HL-60/S4 (cell line): ENCODE data around the gene RASA2.
"Not testable (repeated sequence)": the region's sequence is repeated elsewhere in the genome, so short reads cannot be mapped to it uniquely, and the experiment has no call there.

ENCODE experiments used
- in situ Hi-C: fragments of 300-500 bp; cut with MboI; formaldehyde crosslinking; loops from 2 replicates; pipeline ENCODE4 v1.14.3; 2022; ENCODE audit warnings: low sequenced_read_pairs

Gene RASA2

DNA sequence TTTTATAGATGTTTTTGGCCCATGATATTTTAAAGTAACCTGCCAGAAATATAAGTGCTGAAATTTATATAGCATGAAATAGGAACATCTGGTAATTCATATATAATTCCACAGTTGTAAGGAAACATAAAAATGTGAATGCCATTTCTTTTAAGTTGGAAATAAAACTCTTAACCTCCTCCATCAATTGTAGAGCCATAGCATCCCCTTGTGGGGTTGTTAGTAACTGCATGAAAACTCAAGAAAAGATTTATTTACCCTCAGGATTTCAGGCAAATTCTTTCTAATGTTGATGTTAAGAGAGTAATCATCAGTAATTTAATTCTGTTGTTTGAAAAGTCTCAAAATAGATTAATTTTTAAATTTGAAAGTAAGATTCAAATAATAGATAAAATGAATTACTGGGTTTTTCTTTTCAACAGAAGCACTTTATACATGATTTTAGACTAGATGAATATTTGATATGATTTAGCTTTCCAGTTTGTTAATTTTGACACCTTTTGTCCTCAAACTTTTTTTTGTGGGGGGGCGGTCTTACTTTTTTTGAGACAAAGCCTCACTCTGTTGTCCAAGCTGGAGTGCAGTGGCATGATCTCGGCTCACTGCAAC lies 74.7 kb downstream of the RASA2 start:
- in situ Hi-C loops = loop anchor here (25.0 kb wide), 1 partner anchor 249 kb away; no protein-coding TSS in a partner anchor

DNA sequence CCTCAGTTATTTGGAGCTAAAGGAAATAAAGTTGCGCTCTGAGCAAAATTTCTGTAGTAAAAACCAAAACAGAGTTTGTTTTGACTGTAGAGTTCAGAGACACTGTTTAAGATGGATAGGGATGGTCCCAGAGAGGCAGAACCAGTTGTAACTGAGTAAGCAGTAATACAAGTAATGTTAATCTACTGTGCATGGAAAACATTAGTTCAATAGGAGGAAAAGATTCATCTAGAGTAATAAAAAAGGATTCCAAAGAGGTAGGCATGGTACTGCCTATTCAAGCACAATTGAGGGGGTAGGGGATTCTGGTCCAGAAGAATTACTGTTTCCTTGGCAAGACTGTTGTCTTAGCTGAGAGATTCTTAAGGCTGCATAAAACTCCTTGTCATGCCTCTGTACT lies 77.4 kb downstream of the RASA2 start:
- in situ Hi-C loops = loop anchor here (25.0 kb wide), 1 partner anchor 252 kb away; no protein-coding TSS in a partner anchor

DNA sequence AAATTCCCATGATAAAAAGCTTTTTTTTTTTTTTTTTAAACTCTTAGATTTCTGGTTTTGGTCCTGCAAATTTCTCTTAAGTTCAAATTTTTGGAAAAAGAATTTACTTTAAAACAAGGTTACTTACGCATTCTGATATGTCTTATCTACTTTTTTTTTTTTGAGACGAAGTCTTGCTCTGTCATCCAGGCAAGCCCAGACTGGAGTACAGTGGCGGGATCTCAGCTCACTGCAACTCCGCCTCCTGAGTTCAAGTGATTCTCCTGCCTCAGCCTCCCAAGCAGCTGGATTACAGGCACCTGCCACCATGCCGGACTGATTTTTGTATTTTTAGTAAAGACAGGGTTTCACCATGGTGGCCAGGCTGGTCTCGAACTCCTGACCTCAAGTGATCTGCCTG lies 83.2 kb downstream of the RASA2 start:
- in situ Hi-C loops = loop anchor here (25.0 kb wide), 1 partner anchor 258 kb away; no protein-coding TSS in a partner anchor

DNA sequence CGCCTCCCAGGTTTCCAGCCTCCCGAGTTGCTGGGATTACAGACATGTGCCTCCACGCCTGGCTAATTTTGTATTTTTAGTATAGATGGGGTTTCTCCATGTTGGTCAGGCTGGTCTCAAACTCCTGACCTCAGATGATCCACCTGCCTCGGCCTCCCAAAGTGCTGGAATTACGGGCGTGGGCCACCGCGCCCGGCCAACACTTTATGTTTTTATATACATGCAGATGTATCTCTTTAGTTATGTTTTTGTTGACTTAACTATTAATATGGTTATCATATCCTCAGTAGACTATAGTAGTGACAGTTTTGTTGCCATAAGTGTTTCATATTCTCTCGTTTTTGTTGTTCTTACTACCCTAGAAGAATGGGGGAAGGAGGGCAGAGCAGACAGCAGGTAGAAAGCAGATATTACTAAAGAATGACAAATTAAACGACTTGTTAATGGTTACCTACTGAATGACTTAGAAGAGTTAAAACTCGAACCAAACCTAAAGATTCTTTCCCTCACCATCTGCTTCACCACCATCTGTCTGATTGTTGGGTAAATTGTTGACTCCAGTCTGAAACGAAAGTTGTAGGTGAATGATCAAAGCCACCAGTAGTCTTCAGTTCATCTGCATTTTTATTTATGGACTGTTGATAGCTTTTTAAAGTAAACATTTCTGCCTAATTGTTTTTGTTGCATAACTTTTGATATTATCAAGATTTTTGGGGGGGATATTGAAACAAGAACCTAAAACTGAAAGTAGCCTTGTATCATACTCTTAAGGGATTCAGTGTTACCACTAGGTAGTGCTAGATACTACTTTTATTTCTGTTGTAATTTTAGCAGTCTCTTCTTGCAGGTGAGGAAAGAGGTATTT lies 89.3 kb downstream of the RASA2 start:
- in situ Hi-C loops = no loop called here

DNA sequence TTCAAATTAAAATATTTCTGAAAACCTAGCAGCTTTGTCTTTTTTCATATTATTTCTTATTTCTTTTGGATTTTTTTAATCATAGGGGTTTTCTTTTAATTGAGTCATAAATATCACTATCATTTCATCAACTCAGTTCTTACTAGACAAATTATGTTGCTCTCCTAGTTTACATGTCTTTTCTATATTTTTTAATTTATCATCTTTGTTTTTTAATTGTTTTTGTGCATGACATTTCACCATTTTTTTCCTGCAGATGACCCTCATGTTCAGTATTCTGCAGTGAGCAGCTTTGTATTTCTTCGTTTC lies 89.9 kb downstream of the RASA2 start:
- in situ Hi-C loops = no loop called here

DNA sequence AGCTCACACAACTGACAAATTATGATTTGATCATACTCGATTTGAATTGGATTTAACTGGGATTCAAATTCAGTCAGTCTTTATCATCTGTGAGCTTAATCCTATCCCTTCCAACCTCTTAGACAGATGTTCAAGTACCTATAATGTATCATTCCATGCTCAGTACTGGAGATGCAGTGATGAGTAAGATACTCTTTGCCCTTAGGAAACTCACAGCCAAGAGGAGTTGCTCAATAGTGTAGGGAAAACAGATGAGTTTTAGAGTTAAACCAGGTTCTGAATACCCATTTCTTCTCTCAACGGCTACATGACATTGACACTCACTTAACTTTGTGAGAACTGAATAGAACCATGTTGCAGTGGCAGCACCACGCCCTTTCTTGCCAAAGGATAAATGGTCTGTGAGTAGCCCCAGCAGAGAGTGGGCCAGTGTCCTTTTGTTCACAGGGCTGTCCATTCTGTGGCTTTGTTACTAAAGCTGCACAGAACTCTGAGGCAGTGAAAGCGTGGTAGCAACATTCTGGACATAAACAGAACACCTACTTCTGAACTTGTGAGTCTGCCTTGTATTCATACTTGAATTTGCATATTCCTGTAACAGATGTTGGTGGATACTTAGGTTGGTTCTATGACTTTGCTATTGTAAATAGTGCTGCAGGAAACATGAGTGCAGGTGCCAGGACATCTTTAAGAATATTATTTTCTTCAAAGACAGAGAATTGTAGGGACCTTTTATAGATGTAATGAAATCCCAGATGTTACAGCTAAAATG lies 91.6 kb downstream of the RASA2 start:
- in situ Hi-C loops = no loop called here

DNA sequence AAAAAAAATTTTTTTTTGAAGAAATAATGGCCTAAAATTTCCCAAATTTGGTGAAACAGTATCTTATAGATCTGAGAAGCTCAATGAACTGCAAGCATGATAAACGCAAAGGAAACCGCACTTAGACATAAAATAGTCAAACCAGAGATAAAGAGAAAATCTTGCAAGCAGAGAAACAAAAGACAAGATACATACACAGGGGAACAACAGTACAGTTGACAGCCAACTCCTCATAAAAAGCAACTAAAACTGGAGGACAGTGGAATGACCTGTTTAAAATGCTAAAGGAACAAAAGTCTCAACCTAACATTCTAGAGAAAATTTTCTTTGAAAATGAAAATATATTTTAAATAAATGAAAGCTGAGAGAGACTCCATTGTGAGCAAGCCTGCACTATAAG lies 107.5 kb downstream of the RASA2 start:
- in situ Hi-C loops = no loop called here

DNA sequence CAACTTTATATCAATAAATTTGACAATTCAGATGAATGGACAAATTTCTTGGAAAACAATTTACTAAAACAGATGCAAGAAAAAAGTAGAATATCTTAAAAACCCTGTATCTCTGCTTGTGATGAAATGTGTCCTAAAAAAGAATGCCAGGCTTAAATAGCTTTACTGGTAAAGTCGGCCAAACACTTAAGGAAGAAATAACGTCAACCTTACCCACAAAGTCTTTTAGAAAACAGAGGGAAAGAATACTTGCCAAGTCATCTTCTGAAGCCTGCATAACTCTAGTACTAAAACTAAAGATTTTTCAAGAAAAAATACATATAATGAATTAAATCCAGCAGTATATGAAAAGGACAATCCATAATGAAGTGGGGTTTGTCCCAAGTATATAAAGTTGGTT lies 111.1 kb downstream of the RASA2 start:
- in situ Hi-C loops = no loop called here

DNA sequence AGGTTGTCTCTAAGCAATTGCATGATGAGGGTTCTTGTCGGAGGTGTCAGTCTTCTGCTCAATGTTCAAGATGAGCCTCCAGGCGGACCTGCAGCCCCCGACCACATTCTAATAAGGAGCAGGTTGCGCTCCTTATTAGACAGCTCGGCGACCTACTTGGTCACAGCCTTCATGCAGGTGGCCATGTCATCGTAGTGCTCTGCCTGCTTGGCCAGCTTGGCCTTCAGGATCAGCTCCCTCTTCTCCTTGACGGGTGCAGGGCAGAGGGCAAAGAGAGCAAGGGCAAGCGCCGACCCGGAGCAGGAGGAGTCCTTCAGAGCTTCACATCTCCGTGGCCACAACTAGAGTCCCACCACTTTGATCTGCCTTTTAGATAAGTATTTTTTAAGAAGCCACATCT lies 113.5 kb downstream of the RASA2 start:
- in situ Hi-C loops = no loop called here

DNA sequence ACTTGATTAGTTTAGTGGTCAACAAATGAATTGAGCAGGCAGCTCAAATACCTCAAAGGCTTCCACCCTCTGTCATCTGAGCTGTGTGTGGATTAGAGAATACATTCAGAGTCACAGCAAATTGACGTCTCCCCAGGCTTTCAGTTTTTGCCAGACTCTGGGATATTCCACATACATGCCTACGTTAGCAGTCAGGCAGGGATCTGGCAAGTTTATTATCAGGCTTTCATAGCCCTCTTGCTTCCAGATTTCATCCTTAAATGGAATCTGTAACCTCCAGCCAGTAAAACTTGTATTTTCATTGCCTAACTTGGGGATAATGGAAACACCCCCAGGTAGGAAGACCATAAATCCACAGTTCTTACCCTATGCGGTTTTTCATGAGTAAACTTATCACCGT lies 115.9 kb downstream of the RASA2 start:
- in situ Hi-C loops = no loop called here

DNA sequence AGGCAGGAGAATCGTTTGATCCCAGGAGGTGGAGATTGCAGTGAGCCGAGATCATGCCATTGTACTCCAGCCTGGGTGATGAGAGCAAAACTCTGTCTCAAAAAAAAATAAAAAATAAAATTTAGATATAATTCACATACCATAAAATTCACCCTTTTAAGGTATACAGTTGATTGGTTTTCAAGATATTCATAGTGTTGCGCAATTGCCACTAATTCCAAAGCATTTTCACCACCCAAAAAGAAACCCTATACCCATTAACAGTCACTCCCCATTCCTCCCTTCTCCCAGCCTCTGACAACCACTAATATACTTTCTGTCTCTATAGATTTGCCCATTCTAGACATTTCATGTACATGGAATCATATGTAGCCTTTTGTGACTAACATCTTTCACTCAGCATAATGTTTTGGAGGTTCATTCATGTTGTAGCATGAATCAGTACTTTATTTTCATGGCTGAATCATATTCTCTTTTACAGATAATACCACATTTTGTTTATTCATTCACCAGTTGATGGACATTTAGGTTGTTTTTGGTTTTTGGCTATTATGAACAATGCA lies 116.7 kb downstream of the RASA2 start:
- in situ Hi-C loops = no loop called here

DNA sequence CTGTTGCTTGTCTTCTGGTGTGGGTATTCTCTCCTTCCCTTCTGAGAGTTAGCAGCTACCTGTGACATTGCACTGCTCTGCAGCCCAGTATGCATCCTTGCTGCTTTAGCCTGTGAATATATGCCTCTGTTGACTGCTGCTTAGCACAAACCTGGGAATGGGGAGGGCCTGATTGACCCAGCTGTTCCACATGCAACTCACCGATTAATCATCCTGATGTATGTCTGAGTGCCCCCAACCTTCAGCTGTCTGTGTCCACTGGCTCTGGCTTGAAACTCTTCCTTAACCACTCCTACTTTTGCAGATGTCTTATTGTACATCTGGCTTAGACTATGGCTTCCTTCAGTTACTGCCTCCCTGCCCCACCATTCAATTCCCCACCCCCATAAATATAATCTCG lies 119.1 kb downstream of the RASA2 start:
- in situ Hi-C loops = no loop called here

DNA sequence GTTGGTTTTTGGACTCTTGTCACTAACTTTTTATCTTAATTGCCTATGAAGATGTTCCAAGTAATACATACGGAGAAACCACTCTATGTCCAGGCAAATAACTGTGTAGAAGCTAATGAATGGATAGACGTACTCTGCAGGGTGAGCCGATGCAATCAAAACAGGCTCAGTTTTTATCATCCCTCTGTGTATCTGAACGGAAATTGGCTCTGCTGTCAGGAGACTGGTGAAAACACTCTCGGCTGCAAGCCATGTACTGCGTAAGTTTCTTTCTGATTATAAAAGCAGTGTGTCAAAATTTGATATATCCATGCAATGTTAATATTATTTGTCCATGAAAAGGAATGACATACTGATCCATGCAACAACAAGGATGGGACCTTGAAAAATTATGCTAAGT lies 121.6 kb downstream of the RASA2 start:
- in situ Hi-C loops = no loop called here

DNA sequence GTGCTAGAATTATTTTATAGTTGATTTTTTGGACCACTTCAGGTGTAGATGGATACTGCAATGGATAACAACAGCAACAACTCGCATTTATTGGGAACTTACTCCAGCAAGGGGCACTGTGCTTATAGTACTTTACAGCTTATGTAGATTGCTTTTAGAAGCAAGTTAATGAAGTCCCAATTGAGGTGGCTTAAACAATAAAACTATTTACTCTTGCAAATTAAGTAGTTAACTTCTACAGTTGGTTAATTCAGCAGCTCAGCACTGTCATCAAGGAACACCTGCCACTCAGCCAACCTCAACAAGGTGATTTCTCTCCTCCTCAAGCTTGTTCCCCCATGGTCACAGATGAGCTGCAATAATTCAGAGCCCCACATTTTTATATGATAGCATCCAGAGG lies 124.1 kb downstream of the RASA2 start:
- in situ Hi-C loops = no loop called here

DNA sequence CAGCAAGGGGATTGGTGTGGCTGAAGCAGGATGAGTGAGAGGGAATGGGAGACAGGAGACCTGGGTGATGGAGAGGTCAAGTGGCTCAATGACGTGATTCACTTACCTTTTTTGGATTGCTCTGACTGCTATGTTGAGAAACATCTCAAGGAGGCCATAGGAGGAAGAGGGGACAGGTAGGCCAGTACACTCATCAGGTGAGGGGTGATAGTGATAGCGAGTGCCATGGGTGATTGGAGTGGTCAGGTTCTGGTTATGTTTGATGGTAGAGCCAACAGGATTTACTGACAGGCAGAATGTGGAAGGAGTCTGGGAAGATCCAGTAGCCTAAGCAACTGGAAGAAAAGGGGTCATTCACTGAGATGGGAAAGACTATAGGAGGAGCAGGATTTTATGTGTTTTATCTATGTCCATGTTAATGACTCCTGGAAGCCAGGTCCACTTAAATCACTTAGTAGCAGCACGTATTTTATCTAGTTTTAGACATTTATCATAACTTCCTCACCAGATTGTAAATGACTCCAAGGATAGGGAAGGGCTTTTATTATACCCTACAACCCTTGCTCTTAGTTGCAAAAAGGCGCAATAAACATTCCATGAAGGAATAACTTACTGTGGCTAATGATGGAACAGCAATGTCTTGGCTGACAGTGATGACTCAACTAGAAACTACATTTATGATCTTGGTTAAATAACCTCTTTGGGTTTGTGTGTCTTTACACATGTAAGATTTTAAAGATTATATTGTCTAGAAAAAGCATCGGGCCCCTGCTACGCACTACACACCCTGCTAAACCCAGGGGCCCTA lies 131.5 kb downstream of the RASA2 start:
- in situ Hi-C loops = no loop called here

DNA sequence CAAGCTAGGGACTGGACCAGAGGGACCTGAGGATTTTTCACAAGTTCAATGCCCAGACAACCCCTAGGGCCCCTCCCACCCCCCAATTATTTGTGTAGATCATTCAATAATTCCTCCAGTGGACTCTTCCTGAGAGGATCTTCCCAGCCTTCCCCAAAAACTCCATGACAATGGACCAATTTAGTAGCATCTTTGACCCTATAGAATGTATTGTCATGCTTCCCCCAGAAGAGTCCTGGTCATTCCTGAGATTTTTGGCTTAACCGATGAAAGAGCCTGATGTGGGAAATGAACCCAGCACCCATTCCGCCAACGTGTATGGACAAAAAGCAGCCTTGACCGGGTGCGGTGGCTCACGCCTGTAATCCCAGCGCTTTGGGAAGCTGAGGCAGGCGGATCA lies 132.1 kb downstream of the RASA2 start:
- in situ Hi-C loops = no loop called here

DNA sequence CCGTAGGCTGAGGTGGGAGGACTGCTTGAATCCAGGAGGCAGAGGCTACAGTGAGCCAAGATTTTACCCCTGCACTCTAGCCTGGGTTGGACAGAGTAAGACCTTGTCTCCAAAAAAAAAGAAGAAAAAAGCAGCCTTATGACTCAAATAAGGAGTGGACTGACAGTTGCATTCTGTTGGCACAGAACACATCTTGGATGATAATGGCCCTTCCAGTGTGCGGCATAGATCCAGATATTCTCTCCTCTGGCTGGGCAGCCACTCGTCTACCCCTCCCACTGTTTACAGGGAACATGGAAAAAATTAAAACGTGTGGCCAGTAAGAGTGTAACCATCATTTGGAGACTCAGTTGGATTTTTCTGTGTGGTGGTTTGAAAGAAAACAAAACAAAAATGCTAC lies 132.6 kb downstream of the RASA2 start:
- in situ Hi-C loops = no loop called here

DNA sequence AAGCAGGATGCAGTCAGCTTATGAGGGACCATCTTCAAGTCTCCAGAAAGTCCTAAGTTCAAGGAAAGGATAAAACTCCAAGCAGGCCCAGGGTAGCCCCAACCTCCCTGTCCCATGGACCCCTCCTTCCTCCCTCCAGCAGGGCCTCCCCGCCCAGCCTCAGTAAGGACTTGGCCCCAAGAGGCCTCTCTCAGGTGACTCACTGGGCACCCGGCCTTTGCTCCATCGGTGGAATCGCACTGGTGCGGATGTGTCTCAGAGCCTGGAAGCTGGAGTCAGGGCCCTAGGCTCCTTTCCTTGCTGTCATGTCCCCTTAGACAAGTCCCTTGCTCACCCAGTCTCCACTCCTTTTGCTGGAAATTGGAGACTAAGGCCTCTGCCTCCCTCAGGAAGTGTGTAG lies 136.9 kb downstream of the RASA2 start:
- in situ Hi-C loops = no loop called here

DNA sequence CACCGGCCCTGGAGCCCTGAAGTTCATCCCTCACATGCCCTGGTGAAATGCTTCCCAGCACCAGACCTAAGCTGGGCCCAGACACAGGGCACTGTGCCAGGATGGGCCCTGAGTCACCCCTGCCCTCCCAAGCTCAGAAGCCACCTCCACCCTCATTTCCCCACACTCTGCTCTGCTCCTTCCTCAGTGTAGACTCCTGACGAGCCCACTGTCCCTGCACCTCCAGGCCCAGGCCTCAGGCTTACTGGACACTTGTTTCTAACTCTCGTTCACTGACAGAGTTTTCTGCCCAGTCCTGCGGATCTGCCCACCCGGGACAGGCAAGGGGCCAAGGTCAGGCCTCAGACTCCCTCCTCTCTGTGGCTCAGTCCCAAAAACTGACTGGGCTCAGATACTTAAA lies 138.7 kb downstream of the RASA2 start:
- in situ Hi-C loops = no loop called here

DNA sequence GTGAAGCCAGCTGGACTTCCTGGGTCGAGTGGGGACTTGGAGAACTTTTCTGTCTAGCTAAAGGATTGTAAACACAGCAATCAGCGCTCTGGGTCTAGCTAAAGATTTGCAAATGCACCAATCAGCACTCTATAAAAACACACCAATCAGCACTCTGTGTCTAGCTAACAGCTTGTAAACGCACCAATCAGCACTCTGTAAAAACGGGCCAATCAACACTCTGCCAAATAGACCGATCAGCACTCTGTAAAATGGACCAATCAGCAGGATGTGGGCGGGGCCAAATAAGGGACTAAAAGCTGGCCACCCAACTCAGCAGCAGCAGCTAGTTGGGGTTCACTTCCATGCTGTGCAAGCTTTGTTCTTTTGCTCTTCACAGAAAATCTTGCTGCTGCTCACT lies 141.5 kb downstream of the RASA2 start:
- in situ Hi-C loops = not testable (repeated sequence)
